HepG2 (cell line): Measurements from ENCODE around the gene PDGFB. TPM values are rescaled to one million over a fixed set of nuclear protein-coding genes. Genes with fewer than 3 reads are reported as not detected.

Source experiments
- EEA1 ChIP-seq: sonication (generic); formaldehyde crosslinking; IDR thresholded peaks from 2 replicates; pipeline ENCODE4 v1.5.1; 2020; ENCODE audit warnings: mild to moderate bottlenecking, missing genetic modification reagents, borderline replicate concordance
- KDM3A ChIP-seq: IDR thresholded peaks from 2 replicates; pipeline ENCODE4 v1.6.1; 2018; ENCODE audit warnings: low read depth, missing compliant biosample characterization
- KLF11 ChIP-seq: IDR thresholded peaks from 2 replicates; pipeline ENCODE4 v1.6.1; 2016; ENCODE audit warnings: missing compliant biosample characterization
- LCORL ChIP-seq, 2 experiments: fragments of 450-650 bp in 1 of 2; sonication (generic) in 1 of 2; formaldehyde crosslinking in 1 of 2; IDR thresholded peaks; 2 replicates each; pipeline versions ENCODE4 v1.5.0 to v1.6.1; 2017 to 2020; ENCODE audit warnings: antibody characterized with exemption in 1 of 2, missing genetic modification reagents in 1 of 2
- SMAD3 ChIP-seq: sonication (generic); formaldehyde crosslinking; IDR thresholded peaks from 2 replicates; pipeline ENCODE4 v1.4.0; 2020; ENCODE audit warnings: missing genetic modification reagents
- STAT5B ChIP-seq: sonication (generic); formaldehyde crosslinking; IDR thresholded peaks from 2 replicates; pipeline ENCODE4 v1.4.0; 2020; ENCODE audit warnings: missing genetic modification reagents
- TAF15 ChIP-seq: fragments of 200-400 bp; formaldehyde crosslinking; IDR thresholded peaks from one replicate; pipeline ENCODE4 v1.6.1; 2018; ENCODE audit warnings: mild to moderate bottlenecking, low read depth, low read length; ENCODE audit not compliant: poor library complexity, severe bottlenecking
- TBP ChIP-seq: sonication (generic); formaldehyde crosslinking; IDR thresholded peaks from 2 replicates; pipeline ENCODE4 v1.5.0; 2020; ENCODE audit warnings: missing genetic modification reagents
- WIZ ChIP-seq: sonication (generic); formaldehyde crosslinking; IDR thresholded peaks from 2 replicates; pipeline ENCODE4 v1.5.1; 2020; ENCODE audit warnings: mild to moderate bottlenecking, missing genetic modification reagents
- ZNF138 ChIP-seq: sonication (generic); formaldehyde crosslinking; IDR thresholded peaks from 2 replicates; pipeline ENCODE4 v1.5.0; 2020; ENCODE audit warnings: mild to moderate bottlenecking, low read depth, missing genetic modification reagents
- ZNF235 ChIP-seq: sonication (generic); formaldehyde crosslinking; IDR thresholded peaks from 2 replicates; pipeline ENCODE4 v1.8.1; 2023; ENCODE audit warnings: mild to moderate bottlenecking, missing genetic modification reagents, borderline replicate concordance
- ZNF260 ChIP-seq: sonication (generic); formaldehyde crosslinking; IDR thresholded peaks from 2 replicates; pipeline ENCODE4 v1.4.0; 2020; ENCODE audit warnings: missing genetic modification reagents, low read depth, mild to moderate bottlenecking, borderline replicate concordance
- ZNF264 ChIP-seq: sonication (generic); formaldehyde crosslinking; IDR thresholded peaks from 2 replicates; pipeline ENCODE4 v1.4.0; 2020; ENCODE audit warnings: missing genetic modification reagents
- ZNF292 ChIP-seq: sonication (generic); formaldehyde crosslinking; IDR thresholded peaks from 2 replicates; pipeline ENCODE4 v1.8.1; 2022; ENCODE audit warnings: mild to moderate bottlenecking, low read depth, missing genetic modification reagents, borderline replicate concordance
- ZNF34 ChIP-seq: sonication (generic); formaldehyde crosslinking; IDR thresholded peaks from 2 replicates; pipeline ENCODE4 v1.4.0; 2020; ENCODE audit warnings: mild to moderate bottlenecking, missing genetic modification reagents, borderline replicate concordance
- ZNF441 ChIP-seq: sonication (generic); formaldehyde crosslinking; IDR thresholded peaks from 2 replicates; pipeline ENCODE4 v1.7.0; 2021; ENCODE audit warnings: missing genetic modification reagents, borderline replicate concordance
- ZNF446 ChIP-seq: sonication (generic); formaldehyde crosslinking; IDR thresholded peaks from 2 replicates; pipeline ENCODE4 v1.5.0; 2020; ENCODE audit warnings: mild to moderate bottlenecking, missing genetic modification reagents
- ZNF563 ChIP-seq: sonication (generic); formaldehyde crosslinking; IDR thresholded peaks from 2 replicates; pipeline ENCODE4 v1.8.0; 2022; ENCODE audit warnings: mild to moderate bottlenecking, moderate library complexity, missing genetic modification reagents
- ZNF7 ChIP-seq: IDR thresholded peaks from 2 replicates; pipeline ENCODE4 v1.6.1; 2016; ENCODE audit warnings: missing biosample characterization, missing genetic modification reagents
- ZNF724P ChIP-seq: sonication (generic); formaldehyde crosslinking; IDR thresholded peaks from 2 replicates; pipeline ENCODE4 v1.8.0; 2022; ENCODE audit warnings: missing genetic modification reagents, borderline replicate concordance
- ZNF790 ChIP-seq: sonication (generic); formaldehyde crosslinking; IDR thresholded peaks from 2 replicates; pipeline ENCODE4 v1.8.0; 2022; ENCODE audit warnings: missing genetic modification reagents, mild to moderate bottlenecking, borderline replicate concordance
- ZNF878 ChIP-seq: sonication (generic); formaldehyde crosslinking; IDR thresholded peaks from 2 replicates; pipeline ENCODE4 v1.8.1; 2023; ENCODE audit warnings: mild to moderate bottlenecking, missing genetic modification reagents, moderate library complexity
- ZSCAN22 ChIP-seq: sonication (generic); formaldehyde crosslinking; IDR thresholded peaks from 2 replicates; pipeline ENCODE4 v1.4.0; 2020; ENCODE audit warnings: mild to moderate bottlenecking, missing genetic modification reagents
- polyA plus RNA-seq, 8 experiments: library from polyadenylated mRNA; depleted of rRNA in 3 of 8; stranded (reverse) in 7 of 8; unstranded in 1 of 8; fragments of >200 nt; fragmentation: Illumina TruSeq in 4 of 8; extraction: Trizol in 4 of 8; gene quantifications; 2 replicates each; pipeline versions ENCODE4 v1.2.1 to v1.2.3, GENCODE V29; 2011 to 2016; ENCODE audit warnings: low read depth in 4 of 8, missing spikeins in 1 of 8, mixed read lengths in 1 of 8; ENCODE audit not compliant: insufficient read depth in 1 of 8
- total RNA-seq, 5 experiments: library from RNA; depleted of rRNA; stranded (reverse); fragments of >200 nt; fragmentation: Illumina TruSeq; extraction: Trizol; gene quantifications; 2 replicates each; pipeline ENCODE4 v1.2.3, GENCODE V29; 2016; ENCODE audit warnings: low read depth in 1 of 5
- TF ChIP-seq, protein P1 (sequence below): sonication (generic); formaldehyde crosslinking; IDR thresholded peaks from 2 replicates; pipeline ENCODE4 v1.4.0; 2020; ENCODE audit warnings: missing genetic modification reagents
- TF ChIP-seq, protein P2 (sequence below): sonication (generic); formaldehyde crosslinking; IDR thresholded peaks from 2 replicates; pipeline ENCODE4 v1.8.0; 2022; ENCODE audit warnings: mild to moderate bottlenecking, missing genetic modification reagents, borderline replicate concordance
- TF ChIP-seq, protein P3 (sequence below): sonication (generic); formaldehyde crosslinking; IDR thresholded peaks from 2 replicates; pipeline ENCODE4 v1.5.0; 2020; ENCODE audit warnings: missing genetic modification reagents
- TF ChIP-seq, protein P4 (sequence below): sonication (generic); formaldehyde crosslinking; IDR thresholded peaks from 2 replicates; pipeline ENCODE4 v1.8.1; 2023; ENCODE audit warnings: missing genetic modification reagents, inconsistent platforms, borderline replicate concordance

PDGFB gene
- total and polyA plus RNA-seq, 2 of the 13 experiments (the other 11 are each of a cell fraction or from before 2014, with no cell fraction given): 1.4 to 10.1 TPM

DNA sequence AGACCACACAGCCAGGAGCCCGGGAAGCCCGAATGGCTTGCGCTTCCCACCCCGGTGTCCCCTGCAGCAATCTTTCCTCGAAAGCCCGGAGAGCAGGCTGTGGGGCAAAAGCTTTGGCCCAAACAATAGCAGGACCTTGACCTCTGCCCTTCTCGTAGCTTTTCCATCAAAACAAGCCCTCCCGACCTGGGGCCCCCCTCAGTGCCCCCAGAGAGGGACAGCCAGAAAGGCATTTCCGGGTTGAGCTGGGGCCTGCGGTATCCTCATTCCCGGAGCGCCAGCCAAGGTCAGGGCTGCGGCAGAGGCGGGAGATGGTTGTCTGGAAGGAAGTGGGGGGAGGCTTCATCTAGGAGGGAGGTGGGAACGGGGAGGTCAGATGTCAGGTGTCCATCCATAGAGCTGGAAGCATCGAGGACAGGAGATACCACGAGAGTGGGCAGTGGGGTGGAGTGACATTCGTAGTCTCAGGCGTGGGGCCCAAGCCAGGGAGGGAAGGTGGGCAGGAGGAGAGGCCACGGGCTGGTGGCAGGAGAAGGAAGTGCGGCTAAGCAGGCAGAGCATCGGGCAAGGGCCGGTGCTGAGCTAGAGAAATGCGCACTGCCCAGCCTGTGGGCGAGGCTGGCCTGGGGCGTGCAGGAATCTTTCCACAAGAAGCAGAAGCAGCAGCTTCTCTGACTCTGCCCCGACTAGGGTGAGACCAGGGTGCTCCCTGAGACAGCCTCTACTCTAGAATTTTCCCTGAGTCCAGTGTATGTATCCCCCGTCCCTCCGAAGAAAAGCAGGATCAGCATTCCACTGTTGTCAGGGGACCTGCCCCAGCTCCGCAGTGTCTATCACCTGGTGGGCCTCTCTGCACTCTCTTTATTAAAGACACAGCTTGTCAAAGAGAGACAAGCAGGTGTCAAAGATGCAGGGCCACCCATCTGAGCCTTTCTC, 14.3 kb downstream of the PDGFB start (continued):
- TF ChIP-seq, protein P1, sequence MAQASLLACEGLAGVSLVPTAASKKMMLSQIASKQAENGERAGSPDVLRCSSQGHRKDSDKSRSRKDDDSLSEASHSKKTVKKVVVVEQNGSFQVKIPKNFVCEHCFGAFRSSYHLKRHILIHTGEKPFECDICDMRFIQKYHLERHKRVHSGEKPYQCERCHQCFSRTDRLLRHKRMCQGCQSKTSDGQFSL (CRISPR knock-in tag): no peak
- TF ChIP-seq ZNF235 (CRISPR knock-in tag): no peak
- TF ChIP-seq ZNF441 (CRISPR knock-in tag): no peak
- peak; percentile 90 for TF ChIP-seq ZNF878
- TF ChIP-seq, protein P2, sequence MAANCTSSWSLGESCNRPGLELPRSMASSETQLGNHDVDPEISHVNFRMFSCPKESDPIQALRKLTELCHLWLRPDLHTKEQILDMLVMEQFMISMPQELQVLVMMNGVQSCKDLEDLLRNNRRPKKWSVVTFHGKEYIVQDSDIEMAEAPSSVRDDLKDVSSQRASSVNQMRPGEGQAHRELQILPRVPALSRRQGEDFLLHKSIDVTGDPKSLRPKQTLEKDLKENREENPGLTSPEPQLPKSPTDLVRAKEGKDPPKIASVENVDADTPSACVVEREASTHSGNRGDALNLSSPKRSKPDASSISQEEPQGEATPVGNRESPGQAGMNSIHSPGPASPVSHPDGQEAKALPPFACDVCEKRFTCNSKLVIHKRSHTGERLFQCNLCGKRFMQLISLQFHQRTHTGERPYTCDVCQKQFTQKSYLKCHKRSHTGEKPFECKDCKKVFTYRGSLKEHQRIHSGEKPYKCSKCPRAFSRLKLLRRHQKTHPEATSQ (CRISPR knock-in tag): no peak
- TF ChIP-seq LCORL (IDR thresholded peaks at IDR 0.05): no peak; the same call in 1 of the 2 replicates
- peak; percentile 99 for TF ChIP-seq LCORL (CRISPR knock-in tag; IDR thresholded peaks at IDR 0.05)
- TF ChIP-seq ZNF7 (CRISPR knock-in tag): no peak
- peak; percentile 75 for TF ChIP-seq KDM3A (CRISPR knock-in tag)
- TF ChIP-seq TAF15: no peak
- no peak for TF ChIP-seq ZNF563 (CRISPR knock-in tag)
- TF ChIP-seq ZNF724P (CRISPR knock-in tag): no peak; the same call in 1 of the 2 replicates
- TF ChIP-seq STAT5B (CRISPR knock-in tag): no peak
- TF ChIP-seq ZSCAN22: no peak
- TF ChIP-seq, protein P3, sequence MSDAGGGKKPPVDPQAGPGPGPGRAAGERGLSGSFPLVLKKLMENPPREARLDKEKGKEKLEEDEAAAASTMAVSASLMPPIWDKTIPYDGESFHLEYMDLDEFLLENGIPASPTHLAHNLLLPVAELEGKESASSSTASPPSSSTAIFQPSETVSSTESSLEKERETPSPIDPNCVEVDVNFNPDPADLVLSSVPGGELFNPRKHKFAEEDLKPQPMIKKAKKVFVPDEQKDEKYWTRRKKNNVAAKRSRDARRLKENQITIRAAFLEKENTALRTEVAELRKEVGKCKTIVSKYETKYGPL (CRISPR knock-in tag): no peak
- TF ChIP-seq ZNF790 (CRISPR knock-in tag): no peak
- TF ChIP-seq WIZ (CRISPR knock-in tag): no peak
- TF ChIP-seq EEA1 (CRISPR knock-in tag): no peak
- TF ChIP-seq ZNF264 (CRISPR knock-in tag): no peak
- TF ChIP-seq, protein P4, sequence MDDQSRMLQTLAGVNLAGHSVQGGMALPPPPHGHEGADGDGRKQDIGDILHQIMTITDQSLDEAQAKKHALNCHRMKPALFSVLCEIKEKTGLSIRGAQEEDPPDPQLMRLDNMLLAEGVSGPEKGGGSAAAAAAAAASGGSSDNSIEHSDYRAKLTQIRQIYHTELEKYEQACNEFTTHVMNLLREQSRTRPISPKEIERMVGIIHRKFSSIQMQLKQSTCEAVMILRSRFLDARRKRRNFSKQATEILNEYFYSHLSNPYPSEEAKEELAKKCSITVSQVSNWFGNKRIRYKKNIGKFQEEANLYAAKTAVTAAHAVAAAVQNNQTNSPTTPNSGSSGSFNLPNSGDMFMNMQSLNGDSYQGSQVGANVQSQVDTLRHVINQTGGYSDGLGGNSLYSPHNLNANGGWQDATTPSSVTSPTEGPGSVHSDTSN: no peak
- TF ChIP-seq TBP (CRISPR knock-in tag): no peak
- no peak for TF ChIP-seq ZNF34 (CRISPR knock-in tag)
- TF ChIP-seq KLF11 (CRISPR knock-in tag): no peak
- no peak for TF ChIP-seq ZNF446 (CRISPR knock-in tag)
- no peak for TF ChIP-seq ZNF138 (CRISPR knock-in tag)
- no peak for TF ChIP-seq ZNF260 (CRISPR knock-in tag)
- TF ChIP-seq SMAD3: peak; percentile 72; the same call in 1 of the 2 replicates
- TF ChIP-seq ZNF292 (CRISPR knock-in tag): peak; percentile 36; the same call in 1 of the 2 replicates
